ENCODE results near the gene EHD1.

DNA sequence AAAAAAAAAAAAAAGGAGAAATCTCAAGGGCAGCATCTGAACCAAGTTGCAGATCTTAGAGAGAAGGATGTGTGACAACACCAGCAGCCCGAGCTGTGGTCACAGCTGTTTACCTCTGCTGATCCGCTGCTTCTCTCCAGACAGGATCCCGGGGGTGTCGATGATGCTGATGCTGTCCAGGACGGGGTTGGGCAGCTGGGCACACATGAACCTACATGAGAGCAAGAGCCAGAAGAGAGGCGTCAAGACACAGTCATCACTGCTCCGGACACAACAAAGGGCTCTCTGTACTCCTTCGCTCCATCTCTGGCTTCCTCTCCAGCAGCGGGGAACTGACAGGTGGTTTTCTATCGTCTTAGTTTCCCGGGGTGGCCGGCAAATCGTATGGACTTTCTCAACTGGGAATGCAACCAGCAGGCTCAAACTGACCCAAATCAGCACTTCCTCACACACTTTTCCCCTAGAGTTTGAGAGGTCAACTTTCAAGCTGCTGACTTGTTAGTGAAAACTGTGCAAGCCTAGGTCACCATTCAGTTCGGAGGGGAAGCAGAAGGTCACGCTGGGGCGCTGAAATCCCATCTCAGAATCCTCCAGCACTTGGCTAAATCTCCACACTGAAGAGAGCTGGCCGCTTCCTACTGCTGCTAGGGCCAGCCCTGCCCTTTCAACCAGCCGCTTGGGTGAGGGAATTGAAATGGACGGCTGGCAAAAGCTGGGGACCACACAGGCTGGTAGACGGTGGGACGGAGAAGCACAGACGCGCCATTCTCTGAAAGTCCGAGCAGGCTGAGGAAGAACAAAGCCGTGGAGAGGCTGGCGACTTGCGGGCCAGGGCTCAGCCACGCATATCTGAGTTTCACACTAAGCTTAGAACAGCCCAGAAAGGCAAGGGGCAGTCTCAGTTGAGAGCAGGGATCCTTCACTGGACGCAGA lies 3.8 kb downstream of the EHD1 start:
- TF ChIP-seq CTCF (IDR thresholded peaks at IDR 0.05) = no peak
- TF ChIP-seq POLR2A (IDR thresholded peaks at IDR 0.05) = no peak

Measured in testis (tissue), 2 donors.